HCT116 (cell line): ENCODE data around the gene ENOSF1.

Experiments
- CTCF ChIP-seq, 3 experiments: fragments of 200-600 bp in 1 of 3; sonication (generic) in 1 of 3; IDR thresholded peaks in 2 of 3; conservative IDR thresholded peaks in 1 of 3; 2 replicates each; pipeline ENCODE4 v1.5.1; 2012 to 2017; ENCODE audit warnings: low read depth in 2 of 3, low read length in 2 of 3, antibody characterized with exemption in 1 of 3, borderline replicate concordance in 1 of 3, control low read depth in 1 of 3, mild to moderate bottlenecking in 1 of 3, mixed read lengths in 1 of 3, mixed run types in 1 of 3, moderate library complexity in 1 of 3; ENCODE audit not compliant: insufficient read depth in 1 of 3
- MAX ChIP-seq: IDR thresholded peaks from 2 replicates; pipeline ENCODE4 v1.6.1; 2012
- RAD21 ChIP-seq: IDR thresholded peaks from 2 replicates; pipeline ENCODE4 v1.6.1; 2012; ENCODE audit warnings: low read depth, mild to moderate bottlenecking

- TF ChIP-seq MAX, result no peak
- no peak for TF ChIP-seq CTCF (IDR thresholded peaks at IDR 0.05 in 2 of 3, conservative IDR thresholded peaks at IDR 0.05 in 1 of 3; ENCODE audit: borderline replicate concordance in 1 of 3, insufficient read depth in 1 of 3, low read depth in 2 of 3, low read length in 2 of 3)
- TF ChIP-seq RAD21, result no peak
These were observed 1.8 kb downstream of the ENOSF1 start for GRCh38 chr18:710418-711300.
